SK-N-SH (cell line): Measurements from ENCODE around the gene STIM1. TPM values are rescaled to one million over a fixed set of nuclear protein-coding genes. Genes with fewer than 3 reads are reported as not detected.

Source experiments
- CTCF ChIA-PET: fragments of 300-600, 350-600 bp; formaldehyde crosslinking; extraction: SDS; loops from one replicate; lab custom pipeline; 2021; lab: Yijun Ruan, JAX
- POLR2A ChIA-PET: fragments of 350-600 bp; sonication (Branson Sonifier 250); formaldehyde crosslinking; extraction: SDS; loops from one replicate; lab custom pipeline; 2020; ENCODE audit warnings: antibody characterized with exemption, inconsistent platforms; lab: Yijun Ruan, JAX
- DNase-seq: peaks from one replicate; pipeline ENCODE4 v3.0.0; 2012
- H2AFZ ChIP-seq: fragments of 200-600 bp; sonication (generic); 2 replicates; pipeline ENCODE4 v1.8.1; 2016; ENCODE audit warnings: antibody characterized with exemption, mild to moderate bottlenecking, low read depth
- H3F3A ChIP-seq: fragments of 200-600 bp; sonication (generic); replicated peaks from 2 replicates; pipeline ENCODE3; 2016; ENCODE audit warnings: antibody characterized with exemption, mild to moderate bottlenecking; ENCODE audit not compliant: insufficient read depth
- H3K27ac ChIP-seq, 2 experiments: fragments of 200-500 bp in 1 of 2; fragments of 200-600 bp in 1 of 2; sonication (Bioruptor generic) in 1 of 2; sonication (generic), shearing (Covaris generic) in 1 of 2; 2 replicates each; pipeline versions ENCODE4 v1.5.1 to v1.6.1; 2014 to 2016; ENCODE audit warnings: low read depth in 2 of 2, inconsistent platforms in 1 of 2, low read length in 1 of 2, mild to moderate bottlenecking in 1 of 2, mixed read lengths in 1 of 2
- H3K27me3 ChIP-seq: fragments of 200-600 bp; sonication (generic), shearing (Covaris generic); 2 replicates; pipeline ENCODE4 v1.6.1; 2016; ENCODE audit warnings: mixed run types; ENCODE audit not compliant: insufficient read depth
- H3K36me3 ChIP-seq, 2 experiments: fragments of 200-500 bp in 1 of 2; fragments of 200-600 bp in 1 of 2; sonication (Bioruptor generic) in 1 of 2; sonication (generic) in 1 of 2; replicated peaks in 1 of 2; 2 replicates each; pipeline versions ENCODE3 to v1.5.1; 2014 to 2016; ENCODE audit warnings: low read length in 1 of 2, mild to moderate bottlenecking in 1 of 2; ENCODE audit not compliant: insufficient read depth in 2 of 2, control insufficient read depth in 1 of 2
- H3K4me1 ChIP-seq, 2 experiments: fragments of 200-500 bp in 1 of 2; fragments of 200-600 bp in 1 of 2; sonication (Bioruptor generic) in 1 of 2; sonication (generic), shearing (Covaris generic) in 1 of 2; 2 replicates each; pipeline versions ENCODE4 v1.5.1 to v1.6.1; 2014 to 2016; ENCODE audit warnings: low read depth in 1 of 2, low read length in 1 of 2, mixed run types in 1 of 2; ENCODE audit not compliant: insufficient read depth in 2 of 2, control insufficient read depth in 1 of 2
- H3K4me2 ChIP-seq: fragments of 200-600 bp; sonication (generic), shearing (Covaris generic); 2 replicates; pipeline ENCODE4 v1.6.1; 2017; ENCODE audit warnings: mixed run types
- H3K4me3 ChIP-seq, 2 experiments: fragments of 200-500 bp in 1 of 2; fragments of 200-600 bp in 1 of 2; sonication (Bioruptor generic) in 1 of 2; sonication (generic), shearing (Covaris generic) in 1 of 2; 2 replicates each; pipeline versions ENCODE4 v1.5.1 to v1.8.1; 2014 to 2016; ENCODE audit warnings: low read depth in 2 of 2, inconsistent platforms in 1 of 2, low read length in 1 of 2, mild to moderate bottlenecking in 1 of 2, mixed read lengths in 1 of 2, moderate library complexity in 1 of 2
- H3K79me2 ChIP-seq: fragments of 200-600 bp; sonication (generic); 2 replicates; pipeline ENCODE4 v1.8.1; 2017; ENCODE audit warnings: mild to moderate bottlenecking; ENCODE audit not compliant: insufficient read depth
- H3K9ac ChIP-seq: fragments of 200-600 bp; sonication (generic); 2 replicates; pipeline ENCODE4 v1.6.1; 2017; ENCODE audit warnings: mixed run types
- H3K9me2 ChIP-seq: fragments of 200-600 bp; sonication (generic); 2 replicates; pipeline ENCODE4 v1.6.1; 2017; ENCODE audit warnings: mixed run types
- H3K9me3 ChIP-seq: fragments of 200-600 bp; sonication (generic); 2 replicates; pipeline ENCODE4 v1.6.1; 2017; ENCODE audit warnings: mixed run types, mild to moderate bottlenecking, moderate library complexity
- H4K20me1 ChIP-seq: fragments of 200-600 bp; sonication (generic); 2 replicates; pipeline ENCODE4 v1.6.1; 2017; ENCODE audit warnings: mild to moderate bottlenecking, mixed run types; ENCODE audit not compliant: insufficient read depth
- CHD2 ChIP-seq: fragments of 150-350 bp; IDR thresholded peaks from 2 replicates; pipeline ENCODE4 v1.6.1; 2018; ENCODE audit warnings: low read length; ENCODE audit not compliant: partially characterized antibody
- ELF1 ChIP-seq: IDR thresholded peaks from 2 replicates; pipeline ENCODE4 v1.4.0; 2012
- EP300 ChIP-seq, 2 experiments: IDR thresholded peaks; 2 replicates each; pipeline versions ENCODE4 v1.4.0 to v1.6.1; 2012; ENCODE audit warnings: borderline replicate concordance in 1 of 2, low read depth in 1 of 2, low read length in 1 of 2
- FOSL2 ChIP-seq: IDR thresholded peaks from 2 replicates; pipeline ENCODE4 v1.4.0; 2012; ENCODE audit warnings: low read depth, mild to moderate bottlenecking, moderate library complexity, borderline replicate concordance
- FOXJ3 ChIP-seq: sonication (generic); formaldehyde crosslinking; IDR thresholded peaks from 2 replicates; pipeline ENCODE4 v1.5.1; 2020; ENCODE audit warnings: mild to moderate bottlenecking, missing genetic modification reagents
- FOXM1 ChIP-seq: IDR thresholded peaks from 2 replicates; pipeline ENCODE4 v1.4.0; 2012; ENCODE audit warnings: low read depth, mild to moderate bottlenecking
- GATA2 ChIP-seq: sonication (generic); formaldehyde crosslinking; IDR thresholded peaks from 2 replicates; pipeline ENCODE4 v1.5.0; 2020; ENCODE audit warnings: mild to moderate bottlenecking, missing genetic modification reagents
- MAX ChIP-seq: IDR thresholded peaks from 2 replicates; pipeline ENCODE4 v1.4.0; 2012; ENCODE audit warnings: low read depth
- NRF1 ChIP-seq: IDR thresholded peaks from 2 replicates; pipeline ENCODE4 v1.6.1; 2012; ENCODE audit warnings: low read depth, mild to moderate bottlenecking, low read length
- PBX3 ChIP-seq: IDR thresholded peaks from 2 replicates; pipeline ENCODE4; 2012
- RCOR1 ChIP-seq: fragments of 150-350 bp; IDR thresholded peaks from 2 replicates; pipeline ENCODE4 v1.6.1; 2017; ENCODE audit warnings: antibody characterized with exemption, low read length
- REST ChIP-seq: IDR thresholded peaks from 2 replicates; pipeline ENCODE4 v1.6.1; 2012; ENCODE audit warnings: mild to moderate bottlenecking, low read depth, low read length, moderate library complexity
- SIN3A ChIP-seq: IDR thresholded peaks from 2 replicates; pipeline ENCODE4 v1.6.1; 2012; ENCODE audit warnings: low read depth, mild to moderate bottlenecking, low read length, moderate library complexity, borderline replicate concordance
- TEAD4 ChIP-seq: IDR thresholded peaks from 2 replicates; pipeline ENCODE4 v1.4.0; 2012; ENCODE audit warnings: mild to moderate bottlenecking, borderline replicate concordance; ENCODE audit not compliant: insufficient read depth
- USF2 ChIP-seq: fragments of 150-350 bp; IDR thresholded peaks from 2 replicates; pipeline ENCODE4 v1.6.1; 2017; ENCODE audit warnings: antibody characterized with exemption, low read length, low read depth, borderline replicate concordance
- WGBS: methylation state at CpG from one replicate; pipeline ENCODE4 v1.1.6; 2017; ENCODE audit warnings: low lambda C conversion rate; 5-methylcytosine and 5-hydroxymethylcytosine counted together
- polyA plus RNA-seq, 3 experiments: library from polyadenylated mRNA; depleted of rRNA; stranded (reverse); fragments of >200 nt; gene quantifications; 2 replicates each; pipeline ENCODE4 v1.2.3, GENCODE V29; 2012

Gene STIM1
- polyA plus RNA-seq, 1 of the 3 experiments (the other 2 are of a cell fraction): 29.5 TPM

- Histone ChIP-seq H3K79me2 (no peaks in the 10 kb centered on the region), H3F3A (peaks cover 13% of the 10 kb centered on the region), H3K36me3 (no peaks in the 10 kb centered on the region), H2AFZ (no peak overlapping the region), H3K9me2 (no peaks in the 10 kb centered on the region), H3K9me3 (no peaks in the 10 kb centered on the region), H3K27me3 (no peaks in the 10 kb centered on the region), H3K4me1 (peaks cover 0 to 4% of the 10 kb centered on the region in 2 experiments; a peak in 1 of 4 replicates), H3K27ac (no peak overlapping the region), H3K4me3 (no peak overlapping the region), H4K20me1 (no peaks in the 10 kb centered on the region), H3K9ac (no peak overlapping the region), H3K4me2 (no peak overlapping the region)
- TF ChIP-seq REST (no peak), TEAD4 (no peak), FOXJ3 (CRISPR knock-in tag) (no peak), GATA2 (CRISPR knock-in tag) (no peak), EP300 (IDR thresholded peaks at IDR 0.05; ENCODE audit: borderline replicate concordance in 1 of 2, low read depth in 1 of 2, low read length in 1 of 2) (no peak), USF2 (no peak), RCOR1 (no peak), MAX (no peak), CHD2 (no peak), PBX3 (no peak), ELF1 (no peak), NRF1 (no peak), FOSL2 (no peak), SIN3A (no peak), FOXM1 (no peak)
- ChIA-PET CTCF (interaction anchor here (1.1 to 1.4 kb wide), 2 partner anchors 9 to 115 kb away, joined by 3 to 5 read pairs; no protein-coding TSS in a partner anchor), POLR2A (no interaction called here)
- no peak for DNase-seq
- 85% methylated on average over 3 of the region's 3 CpGs for WGBS
Observed at GRCh38 chr11:3957437-3957836, 102.0 kb downstream of the STIM1 start.
